ENCODE results near the gene ANK2.

GRCh38 chr4:113272523-113272922 lies 223.1 kb downstream of the ANK2 start:
- no peak for TF ChIP-seq CTCF (IDR thresholded peaks at IDR 0.05)
- TF ChIP-seq POLR2A (IDR thresholded peaks at IDR 0.05), result no peak
- no peak for TF ChIP-seq EP300 (IDR thresholded peaks at IDR 0.05; ENCODE audit: low read depth)
- TF ChIP-seq POLR2AphosphoS5 (IDR thresholded peaks at IDR 0.05), result no peak
